MM.1S (cell line): ENCODE measurements around the gene HAUS1.
"Not testable (repeated sequence)": the region's sequence is repeated elsewhere in the genome, so short reads cannot be mapped to it uniquely, and the experiment has no call there.

Source experiments
- DNase-seq: peaks from one replicate; pipeline ENCODE4 v3.0.0-alpha.2; 2015
- H2AFZ ChIP-seq: fragments of 300-600 bp; sonication (generic); 2 replicates; pipeline ENCODE4 v1.6.0; 2016; ENCODE audit warnings: antibody characterized with exemption, low read length
- H3F3A ChIP-seq: fragments of 300-600 bp; sonication (generic); 2 replicates; pipeline ENCODE4 v1.6.1; 2016; ENCODE audit warnings: mild to moderate bottlenecking, antibody characterized with exemption, low read length, moderate library complexity, mixed read lengths; ENCODE audit not compliant: insufficient read depth
- H3K27ac ChIP-seq: fragments of 300-600 bp; sonication (generic); 2 replicates; pipeline ENCODE4 v1.5.1; 2016; ENCODE audit warnings: mild to moderate bottlenecking, low read length
- H3K27me3 ChIP-seq: fragments of 300-600 bp; sonication (generic); replicated peaks from 2 replicates; pipeline ENCODE4 v1.6.0; 2016; ENCODE audit warnings: low read length; ENCODE audit not compliant: insufficient read depth
- H3K36me3 ChIP-seq: fragments of 300-600 bp; sonication (generic); replicated peaks from 2 replicates; pipeline ENCODE4 v1.6.1; 2016; ENCODE audit warnings: mild to moderate bottlenecking, low read length, mixed read lengths; ENCODE audit not compliant: insufficient read depth
- H3K4me1 ChIP-seq: fragments of 300-600 bp; sonication (generic); 2 replicates; pipeline ENCODE4 v1.6.1; 2016; ENCODE audit warnings: low read length, mixed read lengths
- H3K4me2 ChIP-seq: fragments of 300-600 bp; sonication (generic); 2 replicates; pipeline ENCODE4 v1.6.0; 2016; ENCODE audit warnings: low read depth, low read length
- H3K4me3 ChIP-seq: fragments of 300-600 bp; sonication (generic); 2 replicates; pipeline ENCODE4 v1.5.1; 2016; ENCODE audit warnings: low read length, mixed read lengths
- H3K79me2 ChIP-seq: fragments of 300-600 bp; sonication (generic); 2 replicates; pipeline ENCODE4 v1.6.1; 2016; ENCODE audit warnings: mixed run types, low read length, mixed read lengths
- H3K9ac ChIP-seq: fragments of 300-600 bp; sonication (generic); 2 replicates; pipeline ENCODE4 v1.6.1; 2016; ENCODE audit warnings: low read length, mixed read lengths
- H3K9me2 ChIP-seq: fragments of 300-600 bp; sonication (generic); replicated peaks from 2 replicates; pipeline ENCODE4 v1.6.1; 2016; ENCODE audit warnings: mild to moderate bottlenecking, low read length, mixed read lengths; ENCODE audit not compliant: insufficient read depth
- H3K9me3 ChIP-seq: fragments of 300-600 bp; sonication (generic); replicated peaks from 2 replicates; pipeline ENCODE4 v1.6.1; 2016; ENCODE audit warnings: mild to moderate bottlenecking, low read length, mixed read lengths; ENCODE audit not compliant: insufficient read depth
- H4K20me1 ChIP-seq: fragments of 300-600 bp; sonication (generic); 2 replicates; pipeline ENCODE4 v1.6.1; 2016; ENCODE audit warnings: mild to moderate bottlenecking, low read length, moderate library complexity, mixed read lengths; ENCODE audit not compliant: insufficient read depth
- EZH2 ChIP-seq: fragments of 300-600 bp; sonication (generic); optimal IDR thresholded peaks from 2 replicates; pipeline ENCODE3; 2017; ENCODE audit warnings: low read depth, mild to moderate bottlenecking, antibody characterized with exemption, low read length, mixed read lengths
- EZH2phosphoT487 ChIP-seq: fragments of 300-600 bp; sonication (generic); IDR thresholded peaks from 2 replicates; pipeline ENCODE4 v1.6.1; 2018; ENCODE audit warnings: antibody characterized with exemption, low read length
- TF ChIP-seq, protein P1 (sequence below): fragments of 300-600 bp; sonication (generic); IDR thresholded peaks from 2 replicates; pipeline ENCODE4 v1.5.1; 2016; ENCODE audit warnings: antibody characterized with exemption, low read length, mixed read lengths

Gene HAUS1

DNA sequence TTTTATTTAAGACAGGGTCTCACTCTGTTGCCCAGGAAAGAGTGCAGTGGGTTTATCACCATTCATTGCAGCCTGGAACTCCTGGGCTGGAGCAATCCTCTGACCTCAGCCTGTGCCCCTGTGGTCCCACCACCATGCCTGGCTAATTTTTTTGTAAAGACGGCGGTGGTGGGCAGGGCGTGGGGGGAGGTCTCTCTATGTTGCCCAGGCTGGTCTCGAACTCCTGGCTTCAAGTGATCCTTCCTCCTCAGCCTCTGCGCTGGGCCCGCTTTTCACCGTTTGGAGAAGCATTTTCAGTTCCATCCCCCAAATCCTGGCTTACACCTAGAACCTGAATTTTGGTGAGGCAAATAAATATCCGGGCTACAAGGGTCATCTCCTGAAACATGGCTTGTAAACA lies 4.7 kb upstream of the HAUS1 start:
- H3K27ac ChIP-seq: no peak overlapping the region
- H3K4me3 ChIP-seq: no peak overlapping the region
- no peak overlapping the region for H2AFZ ChIP-seq
- H3K79me2 ChIP-seq: peaks cover 38% of the 10 kb centered on the region
- no peaks in the 10 kb centered on the region for H3K9me3 ChIP-seq
- H3K27me3 ChIP-seq: no peaks in the 10 kb centered on the region
- peaks cover 8% of the 10 kb centered on the region for H3K36me3 ChIP-seq
- H4K20me1 ChIP-seq: peaks cover 14% of the 10 kb centered on the region
- no peaks in the 10 kb centered on the region for H3K9me2 ChIP-seq
- peaks cover 14% of the 10 kb centered on the region for H3F3A ChIP-seq
- no peak overlapping the region for H3K9ac ChIP-seq
- no peak overlapping the region for H3K4me2 ChIP-seq
- no peak for DNase-seq
- peaks cover 12% of the 10 kb centered on the region for H3K4me1 ChIP-seq
- TF ChIP-seq EZH2phosphoT487 (no peak), EZH2 (no peak)
- TF ChIP-seq, protein P1, sequence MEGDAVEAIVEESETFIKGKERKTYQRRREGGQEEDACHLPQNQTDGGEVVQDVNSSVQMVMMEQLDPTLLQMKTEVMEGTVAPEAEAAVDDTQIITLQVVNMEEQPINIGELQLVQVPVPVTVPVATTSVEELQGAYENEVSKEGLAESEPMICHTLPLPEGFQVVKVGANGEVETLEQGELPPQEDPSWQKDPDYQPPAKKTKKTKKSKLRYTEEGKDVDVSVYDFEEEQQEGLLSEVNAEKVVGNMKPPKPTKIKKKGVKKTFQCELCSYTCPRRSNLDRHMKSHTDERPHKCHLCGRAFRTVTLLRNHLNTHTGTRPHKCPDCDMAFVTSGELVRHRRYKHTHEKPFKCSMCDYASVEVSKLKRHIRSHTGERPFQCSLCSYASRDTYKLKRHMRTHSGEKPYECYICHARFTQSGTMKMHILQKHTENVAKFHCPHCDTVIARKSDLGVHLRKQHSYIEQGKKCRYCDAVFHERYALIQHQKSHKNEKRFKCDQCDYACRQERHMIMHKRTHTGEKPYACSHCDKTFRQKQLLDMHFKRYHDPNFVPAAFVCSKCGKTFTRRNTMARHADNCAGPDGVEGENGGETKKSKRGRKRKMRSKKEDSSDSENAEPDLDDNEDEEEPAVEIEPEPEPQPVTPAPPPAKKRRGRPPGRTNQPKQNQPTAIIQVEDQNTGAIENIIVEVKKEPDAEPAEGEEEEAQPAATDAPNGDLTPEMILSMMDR: no peak

DNA sequence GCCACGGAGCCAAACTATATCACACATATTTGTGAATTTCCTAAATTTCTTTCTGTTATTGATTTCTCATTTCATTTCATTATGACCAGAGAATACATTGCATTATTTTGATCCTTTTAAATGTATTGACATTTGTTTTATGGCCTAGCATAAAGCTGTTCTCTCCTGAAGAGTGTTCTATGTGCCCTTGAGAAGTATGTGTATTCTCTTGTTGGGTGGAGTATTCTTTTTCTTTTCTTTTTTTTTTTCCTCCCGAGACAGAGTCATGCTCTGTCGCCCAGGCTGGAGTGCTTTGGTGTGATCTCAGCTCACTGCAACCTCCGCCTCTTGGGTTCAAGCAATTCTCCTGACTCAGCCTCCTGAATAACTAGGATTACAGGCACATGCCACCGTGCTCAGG lies 5.2 kb downstream of the HAUS1 start:
- H3K4me1 ChIP-seq: peaks cover 2% of the 10 kb centered on the region; the same call in 1 of the 2 replicates
- H3K27me3 ChIP-seq: no peaks in the 10 kb centered on the region
- no peak overlapping the region for H3K9ac ChIP-seq
- H3K79me2 ChIP-seq: peaks cover 13% of the 10 kb centered on the region; the same call in 1 of the 2 replicates
- H3K4me2 ChIP-seq: no peak overlapping the region
- H3K9me2 ChIP-seq: no peaks in the 10 kb centered on the region
- H3K27ac ChIP-seq: no peak overlapping the region
- no peak overlapping the region for H3K4me3 ChIP-seq
- no peaks in the 10 kb centered on the region for H3F3A ChIP-seq
- TF ChIP-seq EZH2: no peak
- TF ChIP-seq, protein P1: no peak
- TF ChIP-seq EZH2phosphoT487: no peak
- no peak for DNase-seq
- H4K20me1 ChIP-seq: no peaks in the 10 kb centered on the region
- no peaks in the 10 kb centered on the region for H3K9me3 ChIP-seq
- H3K36me3 ChIP-seq: no peaks in the 10 kb centered on the region
- no peak overlapping the region for H2AFZ ChIP-seq

DNA sequence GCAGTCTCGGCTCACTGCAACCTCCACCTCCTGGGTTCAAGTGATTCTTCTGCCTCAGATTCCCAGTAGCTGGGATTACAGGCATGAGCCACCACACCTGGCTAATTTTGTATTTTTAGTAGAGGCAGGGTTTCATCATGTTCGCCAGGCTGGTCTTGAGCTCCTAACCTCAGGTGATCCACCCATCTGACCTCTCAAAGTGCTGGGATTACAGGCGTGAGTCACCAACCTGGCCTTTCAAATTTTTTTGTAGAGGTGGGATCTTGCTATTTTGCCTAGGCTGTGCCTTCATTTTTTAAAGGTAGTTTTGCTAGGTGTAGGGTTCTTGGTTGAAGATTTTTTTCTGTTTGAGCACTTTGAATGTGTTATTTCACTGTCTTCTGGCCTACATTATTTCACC lies 6.2 kb downstream of the HAUS1 start:
- H4K20me1 ChIP-seq: no peaks in the 10 kb centered on the region

DNA sequence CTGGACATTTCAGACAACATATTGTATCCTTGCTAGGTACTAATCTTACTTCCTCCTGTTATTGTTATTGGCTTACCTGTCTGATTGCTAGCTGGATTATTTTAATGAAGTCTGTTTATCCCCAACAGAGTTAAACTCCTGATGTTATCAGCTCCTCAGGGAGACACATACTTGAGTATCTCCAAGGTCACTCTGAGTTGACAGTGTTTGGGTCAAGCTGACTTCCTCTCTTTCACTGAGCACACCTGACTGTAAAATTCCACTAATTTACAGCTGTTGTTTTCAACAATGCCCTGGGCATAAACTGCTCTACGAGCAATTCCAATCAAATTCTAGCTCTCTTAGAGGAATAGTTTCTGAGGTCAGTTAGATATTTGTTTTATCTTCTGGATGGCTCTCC lies 9.6 kb downstream of the HAUS1 start:
- no peak overlapping the region for H3K4me2 ChIP-seq
- TF ChIP-seq EZH2phosphoT487: no peak
- H3K9me2 ChIP-seq: no peaks in the 10 kb centered on the region
- no peaks in the 10 kb centered on the region for H3K27me3 ChIP-seq
- no peaks in the 10 kb centered on the region for H3K79me2 ChIP-seq
- no peaks in the 10 kb centered on the region; the same call in 1 of the 2 replicates for H3F3A ChIP-seq
- no peak overlapping the region for H3K9ac ChIP-seq
- H3K4me3 ChIP-seq: no peak overlapping the region
- no peaks in the 10 kb centered on the region for H3K9me3 ChIP-seq
- H3K27ac ChIP-seq: no peak overlapping the region
- H3K36me3 ChIP-seq: no peaks in the 10 kb centered on the region
- no peaks in the 10 kb centered on the region for H4K20me1 ChIP-seq
- H3K4me1 ChIP-seq: no peaks in the 10 kb centered on the region
- no peak overlapping the region for H2AFZ ChIP-seq
- no peak for DNase-seq

More for the DNA sequence above, 6.2 kb downstream of the HAUS1 start:
- H3K4me3 ChIP-seq: no peak overlapping the region
- no peak for DNase-seq
- TF ChIP-seq EZH2phosphoT487: no peak
- no peak for TF ChIP-seq EZH2
- H3K9ac ChIP-seq: no peak overlapping the region
- no peaks in the 10 kb centered on the region for H3K9me3 ChIP-seq
- H3F3A ChIP-seq: no peaks in the 10 kb centered on the region
- H3K4me1 ChIP-seq: no peaks in the 10 kb centered on the region
- no peak overlapping the region for H2AFZ ChIP-seq
- no peaks in the 10 kb centered on the region for H3K36me3 ChIP-seq
- H3K27ac ChIP-seq: no peak overlapping the region
- H3K4me2 ChIP-seq: no peak overlapping the region
- 0 out of 2 replicates have a peak, but pooled peaks cover 5% of the 10 kb centered on the region for H3K79me2 ChIP-seq
- H3K27me3 ChIP-seq: no peaks in the 10 kb centered on the region
- no peaks in the 10 kb centered on the region for H3K9me2 ChIP-seq

DNA sequence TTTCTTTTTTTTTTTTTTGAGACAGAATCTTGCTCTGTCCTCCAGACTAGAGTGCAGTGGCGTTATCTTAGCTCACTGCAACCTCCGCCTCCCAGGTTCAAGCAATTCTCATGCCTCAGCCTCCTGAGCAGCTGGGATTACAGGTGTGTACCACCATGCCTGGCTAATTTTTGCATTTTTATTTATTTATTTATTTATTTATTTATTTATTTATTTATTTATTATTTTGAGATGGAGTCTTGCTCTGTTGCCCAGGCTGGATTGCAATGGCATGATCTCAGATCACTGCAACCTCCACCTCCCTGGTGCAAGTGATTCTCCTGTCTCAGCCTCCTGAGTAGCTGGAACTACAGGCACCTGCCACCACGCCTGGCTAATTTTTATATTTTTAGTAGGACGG lies 22.4 kb downstream of the HAUS1 start:
- H3K79me2 ChIP-seq, H2AFZ ChIP-seq, H3K36me3 ChIP-seq, H3K4me3 ChIP-seq, H3F3A ChIP-seq, H3K9me3 ChIP-seq, H3K27ac ChIP-seq, H3K27me3 ChIP-seq, DNase-seq, H3K4me2 ChIP-seq, H4K20me1 ChIP-seq, H3K9me2 ChIP-seq, H3K9ac ChIP-seq, H3K4me1 ChIP-seq: not testable (repeated sequence)
